ENCODE data around the gene CCDC30.

CCDC30 gene

GRCh38 chr1:42698081-42698813 lies 235.2 kb downstream of the CCDC30 start:
- DNase-seq = no peak

DNA sequence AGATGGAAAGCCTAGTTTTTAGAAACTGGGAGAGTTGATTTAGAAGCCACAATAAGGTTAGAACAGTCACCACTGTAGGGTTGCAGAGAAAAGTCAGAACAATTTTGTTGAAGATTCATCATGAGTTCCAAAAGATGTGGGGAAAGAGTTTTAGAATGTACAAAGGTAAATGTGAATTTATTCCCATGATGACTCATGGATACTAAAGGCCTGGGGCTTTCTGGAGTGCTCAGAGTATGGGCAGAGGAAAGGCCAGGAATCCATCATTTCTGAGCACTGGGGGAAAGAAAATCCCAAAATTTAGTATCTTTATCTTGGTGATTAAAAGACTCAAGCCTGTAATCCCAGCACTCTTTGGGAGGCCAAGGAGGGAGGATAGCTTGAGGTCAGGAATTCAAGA lies 236.9 kb downstream of the CCDC30 start:
- DNase-seq = no peak

DNA sequence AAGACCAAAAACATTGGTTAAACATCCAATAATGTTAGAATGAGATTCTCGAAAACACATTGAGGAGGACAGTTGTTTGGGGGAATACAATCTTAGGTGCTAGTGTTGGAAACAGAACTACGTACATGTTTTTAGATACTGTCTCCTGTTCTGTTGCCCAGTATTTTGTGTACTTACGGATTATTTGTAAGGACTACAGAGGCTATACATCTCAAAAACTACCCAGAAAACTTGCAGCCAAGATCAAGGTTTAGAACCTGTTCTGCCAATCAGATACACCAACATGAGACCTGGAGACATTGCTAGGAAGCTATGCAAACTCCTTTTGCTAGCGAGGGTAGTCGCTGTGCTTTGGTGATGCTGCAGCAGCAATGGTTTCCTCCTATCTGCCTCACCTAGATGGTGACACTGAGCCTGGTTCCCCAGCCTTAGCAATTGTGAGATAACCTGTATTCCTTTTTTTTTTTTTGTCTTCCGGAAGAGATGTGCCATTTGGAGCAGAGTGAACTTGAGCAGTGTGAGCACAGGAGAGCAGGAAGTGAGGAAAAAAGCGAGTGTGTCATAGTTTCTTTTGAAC lies 240.9 kb downstream of the CCDC30 start:
- no peak for DNase-seq

Measured in activated T-cell treated with anti-CD3 and anti-CD28 coated beads, Interleukin-2, amount 50 U/mL, for 1 hour (primary cell).